GM23338 (cell line): ENCODE measurements around the gene GRIN2A.

Experiments
- EZH2phosphoT487 ChIP-seq: fragments of 200-600 bp; sonication (generic); IDR thresholded peaks from one replicate; pipeline ENCODE4 v1.8.1; 2018; ENCODE audit warnings: antibody characterized with exemption; ENCODE audit not compliant: unreplicated experiment
- NANOG ChIP-seq: IDR thresholded peaks from 2 replicates; pipeline ENCODE4 v1.6.1; 2016; ENCODE audit warnings: antibody characterized with exemption, borderline replicate concordance
- POLR2AphosphoS5 ChIP-seq: IDR thresholded peaks from 2 replicates; pipeline ENCODE4 v1.6.1; 2016; ENCODE audit warnings: antibody characterized with exemption, low read depth
- STAT1 ChIP-seq: IDR thresholded peaks from one replicate; pipeline ENCODE4 v1.6.1; 2016; ENCODE audit warnings: antibody characterized with exemption; ENCODE audit not compliant: unreplicated experiment
- ZNF331 ChIP-seq: fragments of 250-450 bp; sonication (Bioruptor Pico); IDR thresholded peaks from 2 replicates; pipeline ENCODE4 v1.5.0; 2020; ENCODE audit warnings: low read depth, mild to moderate bottlenecking, moderate library complexity
- ZNF462 ChIP-seq: fragments of 250-450 bp; sonication (Bioruptor Pico); IDR thresholded peaks from 2 replicates; pipeline ENCODE4 v1.5.0; 2020; ENCODE audit warnings: mild to moderate bottlenecking, moderate library complexity
- TF ChIP-seq, protein P1 (sequence below), 2 experiments: fragments of 200-600 bp in 1 of 2; sonication (generic) in 1 of 2; conservative IDR thresholded peaks; 2 replicates each; pipeline versions ENCODE4 v1.5.1 to v1.6.1; 2016 to 2017; ENCODE audit warnings: antibody characterized with exemption in 2 of 2, low read depth in 2 of 2, mild to moderate bottlenecking in 2 of 2, moderate library complexity in 1 of 2
- TF ChIP-seq, protein P2 (sequence below): IDR thresholded peaks from one replicate; pipeline ENCODE4 v1.6.1; 2018; ENCODE audit warnings: antibody characterized with exemption; ENCODE audit not compliant: unreplicated experiment

DNA sequence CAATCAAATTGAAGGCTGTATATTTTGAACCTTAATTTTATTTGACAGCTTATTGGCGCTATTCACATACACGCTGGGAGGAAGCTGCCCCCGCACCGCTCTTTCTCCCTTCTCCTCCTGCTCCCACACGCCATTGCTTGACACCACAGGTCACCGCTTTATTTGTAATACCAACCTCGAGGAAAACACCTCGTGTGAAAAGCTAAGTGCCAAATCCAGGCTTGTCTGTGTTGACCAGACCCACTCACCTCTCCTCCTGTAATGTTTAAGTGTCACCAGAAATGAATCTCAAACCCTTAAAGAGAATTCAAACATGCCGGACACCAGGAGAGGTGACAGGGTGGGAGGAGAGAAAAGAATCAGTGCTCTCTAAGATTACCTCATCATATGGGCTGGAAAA lies 331.4 kb downstream of the GRIN2A start:
- TF ChIP-seq, protein P1, sequence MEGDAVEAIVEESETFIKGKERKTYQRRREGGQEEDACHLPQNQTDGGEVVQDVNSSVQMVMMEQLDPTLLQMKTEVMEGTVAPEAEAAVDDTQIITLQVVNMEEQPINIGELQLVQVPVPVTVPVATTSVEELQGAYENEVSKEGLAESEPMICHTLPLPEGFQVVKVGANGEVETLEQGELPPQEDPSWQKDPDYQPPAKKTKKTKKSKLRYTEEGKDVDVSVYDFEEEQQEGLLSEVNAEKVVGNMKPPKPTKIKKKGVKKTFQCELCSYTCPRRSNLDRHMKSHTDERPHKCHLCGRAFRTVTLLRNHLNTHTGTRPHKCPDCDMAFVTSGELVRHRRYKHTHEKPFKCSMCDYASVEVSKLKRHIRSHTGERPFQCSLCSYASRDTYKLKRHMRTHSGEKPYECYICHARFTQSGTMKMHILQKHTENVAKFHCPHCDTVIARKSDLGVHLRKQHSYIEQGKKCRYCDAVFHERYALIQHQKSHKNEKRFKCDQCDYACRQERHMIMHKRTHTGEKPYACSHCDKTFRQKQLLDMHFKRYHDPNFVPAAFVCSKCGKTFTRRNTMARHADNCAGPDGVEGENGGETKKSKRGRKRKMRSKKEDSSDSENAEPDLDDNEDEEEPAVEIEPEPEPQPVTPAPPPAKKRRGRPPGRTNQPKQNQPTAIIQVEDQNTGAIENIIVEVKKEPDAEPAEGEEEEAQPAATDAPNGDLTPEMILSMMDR (conservative IDR thresholded peaks at IDR 0.05; ENCODE audit: low read depth in 2 of 2): no peak
- TF ChIP-seq STAT1 (no peak), POLR2AphosphoS5 (no peak), ZNF462 (CRISPR knock-in tag) (no peak), EZH2phosphoT487 (no peak), ZNF331 (no peak), NANOG (no peak)
- TF ChIP-seq, protein P2, sequence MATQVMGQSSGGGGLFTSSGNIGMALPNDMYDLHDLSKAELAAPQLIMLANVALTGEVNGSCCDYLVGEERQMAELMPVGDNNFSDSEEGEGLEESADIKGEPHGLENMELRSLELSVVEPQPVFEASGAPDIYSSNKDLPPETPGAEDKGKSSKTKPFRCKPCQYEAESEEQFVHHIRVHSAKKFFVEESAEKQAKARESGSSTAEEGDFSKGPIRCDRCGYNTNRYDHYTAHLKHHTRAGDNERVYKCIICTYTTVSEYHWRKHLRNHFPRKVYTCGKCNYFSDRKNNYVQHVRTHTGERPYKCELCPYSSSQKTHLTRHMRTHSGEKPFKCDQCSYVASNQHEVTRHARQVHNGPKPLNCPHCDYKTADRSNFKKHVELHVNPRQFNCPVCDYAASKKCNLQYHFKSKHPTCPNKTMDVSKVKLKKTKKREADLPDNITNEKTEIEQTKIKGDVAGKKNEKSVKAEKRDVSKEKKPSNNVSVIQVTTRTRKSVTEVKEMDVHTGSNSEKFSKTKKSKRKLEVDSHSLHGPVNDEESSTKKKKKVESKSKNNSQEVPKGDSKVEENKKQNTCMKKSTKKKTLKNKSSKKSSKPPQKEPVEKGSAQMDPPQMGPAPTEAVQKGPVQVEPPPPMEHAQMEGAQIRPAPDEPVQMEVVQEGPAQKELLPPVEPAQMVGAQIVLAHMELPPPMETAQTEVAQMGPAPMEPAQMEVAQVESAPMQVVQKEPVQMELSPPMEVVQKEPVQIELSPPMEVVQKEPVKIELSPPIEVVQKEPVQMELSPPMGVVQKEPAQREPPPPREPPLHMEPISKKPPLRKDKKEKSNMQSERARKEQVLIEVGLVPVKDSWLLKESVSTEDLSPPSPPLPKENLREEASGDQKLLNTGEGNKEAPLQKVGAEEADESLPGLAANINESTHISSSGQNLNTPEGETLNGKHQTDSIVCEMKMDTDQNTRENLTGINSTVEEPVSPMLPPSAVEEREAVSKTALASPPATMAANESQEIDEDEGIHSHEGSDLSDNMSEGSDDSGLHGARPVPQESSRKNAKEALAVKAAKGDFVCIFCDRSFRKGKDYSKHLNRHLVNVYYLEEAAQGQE: no peak
